HG02588 (cell line): ENCODE results near the gene HES7.

Experiments
- ATAC-seq: cut with Tn5 transposase; IDR thresholded peaks from one replicate; pipeline ENCODE4 v1.9.1; 2021; ENCODE audit warnings: mild to moderate bottlenecking, moderate library complexity; ENCODE audit not compliant: unreplicated experiment

The HES7 gene

GRCh38 chr17:8155231-8155995 is 31.5 kb upstream of the HES7 start:
- ATAC-seq: no peak

DNA sequence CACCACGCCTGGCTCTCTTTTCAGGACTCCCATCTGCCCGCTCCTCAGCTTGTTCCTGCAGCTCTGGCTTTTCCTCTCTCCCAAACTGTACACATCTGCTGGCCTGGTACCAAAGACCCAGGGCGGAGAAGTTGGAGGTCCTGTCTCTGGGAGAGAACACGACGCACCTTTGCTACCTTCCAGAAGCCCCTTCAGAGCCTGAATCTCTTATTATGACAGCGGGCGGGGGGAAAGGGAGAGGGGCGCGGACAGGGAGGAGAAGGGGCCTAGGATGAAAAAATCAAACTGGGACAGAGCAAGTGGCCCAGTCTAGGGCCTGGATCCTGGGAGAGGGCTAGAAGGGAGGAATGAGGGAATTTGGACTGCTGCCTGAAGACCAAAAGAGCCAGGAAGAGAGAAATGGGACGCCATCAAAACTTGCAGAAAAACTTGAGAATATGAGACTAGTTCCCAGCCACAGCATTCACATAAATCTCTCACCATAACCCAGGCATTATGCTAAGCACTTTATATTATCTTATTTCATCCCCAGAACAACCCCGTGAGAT is 30.8 kb upstream of the HES7 start:
- ATAC-seq: no peak

GRCh38 chr17:8153957-8154607 is 30.2 kb upstream of the HES7 start:
- ATAC-seq: no peak

- no peak for ATAC-seq
Observed at GRCh38 chr17:8153525-8153956, 29.6 kb upstream of the HES7 start.

GRCh38 chr17:8153031-8153451 is 29.1 kb upstream of the HES7 start:
- ATAC-seq: no peak

GRCh38 chr17:8152112-8152775 is 28.3 kb upstream of the HES7 start, which contains the start of gene PER1:
PER1 (minus strand) TSS chr17:8152404; CDS start chr17:8150706, 1,698 bp downstream.
- peak; percentile 25 for ATAC-seq

DNA sequence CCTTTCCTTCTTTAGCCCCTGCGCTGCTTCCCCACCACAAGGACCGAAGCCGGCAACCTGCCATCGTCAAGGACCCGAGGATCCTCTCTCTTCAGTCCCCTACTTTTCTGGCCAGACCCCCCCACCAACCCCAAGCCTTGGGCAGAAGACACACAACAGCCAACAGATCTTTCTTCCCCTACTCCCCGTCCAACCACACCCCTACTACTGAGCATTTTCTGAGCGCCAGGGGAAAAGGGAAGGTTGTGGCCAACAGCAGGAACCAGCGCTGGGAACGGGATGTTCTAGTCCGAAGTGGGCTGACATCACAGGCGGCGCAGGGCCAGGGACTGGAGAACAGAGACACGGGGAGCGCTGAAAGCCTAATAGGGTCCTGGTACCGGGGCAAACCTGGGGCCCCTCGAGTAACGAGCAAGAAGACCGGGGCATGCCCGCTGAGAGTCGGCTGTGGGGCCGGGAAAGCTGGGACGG is 27.8 kb upstream of the HES7 start:
- no peak for ATAC-seq

GRCh38 chr17:8151120-8151640 is 27.3 kb upstream of the HES7 start:
- no peak for ATAC-seq

DNA sequence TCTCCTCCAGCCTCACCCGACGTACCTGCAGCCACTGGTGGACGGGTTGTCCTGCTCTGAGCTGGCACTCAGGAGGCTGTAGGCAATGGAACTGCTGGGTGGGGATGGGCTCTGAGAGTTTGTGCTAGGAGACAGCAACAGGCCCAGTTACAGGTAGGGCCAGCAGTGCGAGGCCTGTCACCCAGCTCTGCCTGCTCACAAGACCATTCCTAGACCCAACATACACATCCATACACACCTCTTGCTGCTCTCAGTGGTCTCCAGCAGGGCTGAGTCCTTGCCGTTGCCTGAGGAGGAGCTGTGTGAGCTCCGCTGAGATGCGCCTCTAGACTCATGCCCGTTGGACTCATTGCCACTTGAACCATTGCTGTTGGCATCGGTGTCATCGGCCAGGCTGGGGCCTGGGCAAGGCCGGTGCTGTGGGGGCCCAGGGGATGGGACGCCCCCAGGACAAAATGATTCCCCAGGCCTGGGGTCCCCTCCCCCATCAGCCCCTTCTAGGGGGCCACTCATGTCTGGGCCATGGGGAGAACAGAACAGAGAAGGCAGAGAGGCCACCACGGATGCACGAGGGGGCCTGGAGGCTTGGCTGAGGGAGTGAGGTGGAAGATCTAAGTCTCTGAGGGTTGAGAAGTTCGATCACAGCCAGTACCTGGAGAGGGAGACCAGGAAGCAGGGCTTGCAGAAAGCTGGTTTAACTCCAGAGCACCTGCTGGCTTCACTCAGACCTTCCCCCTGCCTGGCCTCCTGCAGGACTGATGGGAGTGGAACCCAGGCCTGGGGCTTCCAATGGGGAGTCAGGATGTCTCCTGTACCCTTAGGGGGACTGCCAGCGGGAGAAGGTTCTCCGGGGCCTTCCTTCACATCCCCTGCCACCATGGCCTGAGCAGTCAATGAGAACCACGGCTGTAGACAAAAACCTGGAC is 26.6 kb upstream of the HES7 start:
- ATAC-seq: no peak

- no peak for ATAC-seq
Observed at GRCh38 chr17:8149419-8150193, 25.7 kb upstream of the HES7 start.

GRCh38 chr17:8148560-8148959 is 24.7 kb upstream of the HES7 start:
- ATAC-seq: no peak

DNA sequence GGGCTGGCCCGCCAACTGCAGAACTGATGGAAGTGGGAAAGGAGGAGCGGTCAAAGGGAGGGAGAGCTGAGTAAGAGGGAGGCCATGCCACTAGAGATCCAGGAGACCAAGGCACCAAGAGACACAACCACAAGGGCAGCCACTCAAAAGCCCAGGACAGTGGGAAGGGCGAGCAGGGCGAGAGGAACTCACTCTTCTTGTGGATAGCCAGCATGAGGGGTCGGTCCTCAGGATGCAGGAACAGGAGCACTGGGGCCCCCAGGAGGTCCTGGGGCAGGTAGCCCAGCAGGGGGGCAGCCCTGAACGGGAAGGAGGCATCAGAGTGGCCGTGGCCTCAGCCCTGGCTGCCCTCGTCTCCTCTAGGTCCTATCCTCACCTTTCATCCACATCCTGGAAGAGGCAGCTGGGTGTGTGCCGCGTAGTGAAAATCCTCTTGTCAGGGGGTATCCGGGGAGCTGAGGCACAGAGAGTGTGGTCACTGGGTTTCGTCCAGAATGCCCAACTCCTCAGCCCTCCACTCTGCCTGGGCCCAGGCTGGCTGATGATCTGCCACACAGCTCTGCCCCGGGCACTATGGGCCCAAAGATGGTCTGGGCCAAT is 24.0 kb upstream of the HES7 start:
- no peak for ATAC-seq

DNA sequence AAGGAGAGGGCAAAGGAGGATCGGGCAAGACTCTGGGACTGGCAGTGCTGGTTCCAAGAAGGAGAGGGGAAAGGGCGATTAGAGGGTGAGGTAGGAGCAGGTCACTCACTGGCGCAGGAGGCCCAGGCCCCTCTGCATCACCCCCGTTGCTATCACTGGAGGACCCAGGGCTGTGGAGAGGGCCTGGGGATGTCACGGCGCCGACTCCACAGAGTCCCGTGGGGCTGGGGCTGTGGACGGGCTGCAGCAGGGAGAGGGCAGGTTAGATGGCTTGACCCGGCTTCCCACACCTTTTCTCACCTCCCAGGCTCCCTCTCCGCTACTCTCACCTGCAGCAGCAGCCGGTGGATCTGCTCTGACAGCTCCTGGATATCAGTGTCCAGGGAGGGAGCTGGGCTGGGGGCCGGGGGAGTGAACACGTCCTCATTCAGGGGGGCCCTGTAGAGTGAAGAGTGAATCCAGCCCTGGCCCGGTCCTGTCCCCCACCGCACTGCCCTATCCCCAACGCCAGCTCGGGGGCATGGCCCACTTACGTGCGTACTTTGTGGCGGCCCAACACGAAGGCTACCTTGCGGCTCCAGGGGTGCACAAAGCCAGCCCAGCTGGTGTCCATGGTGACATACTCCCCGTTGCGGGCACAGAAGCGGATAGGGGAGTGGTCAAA is 23.4 kb upstream of the HES7 start:
- ATAC-seq: no peak

DNA sequence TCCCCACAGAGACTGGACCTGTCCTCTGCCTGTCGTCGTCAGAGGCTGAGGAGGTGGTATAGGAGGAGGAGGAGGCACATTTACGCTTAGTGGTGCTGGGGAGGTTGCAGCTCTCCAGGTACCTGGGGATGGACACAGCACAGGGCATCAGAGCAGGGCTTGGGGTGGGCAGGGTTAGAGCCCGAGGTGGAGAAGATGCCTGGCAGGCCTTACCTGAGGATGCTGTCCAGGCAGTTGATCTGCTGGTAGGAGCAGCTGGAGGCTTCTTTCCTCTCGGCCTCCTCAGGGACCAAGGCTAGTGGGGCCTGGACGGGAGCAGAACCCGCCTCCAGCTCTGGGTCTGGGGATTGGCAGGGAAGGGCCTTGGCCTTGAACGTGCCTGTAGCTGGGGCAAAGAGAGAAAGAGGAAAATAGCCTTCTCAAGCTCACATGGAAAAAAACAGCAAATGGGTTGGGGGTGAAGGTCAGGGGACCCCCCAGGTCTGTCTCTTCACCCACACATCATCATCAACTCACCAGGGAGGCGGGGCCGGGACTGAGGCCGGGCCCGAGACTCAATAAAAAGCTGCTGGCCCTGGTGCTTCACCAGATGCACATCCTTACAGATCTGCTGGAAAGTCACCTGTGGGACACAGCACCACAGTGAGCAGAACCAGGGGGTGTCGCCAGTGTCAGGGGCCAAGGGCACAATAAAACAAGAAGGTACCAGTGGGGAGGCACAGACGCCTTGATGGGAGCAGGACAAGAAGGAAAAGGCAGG is 22.7 kb upstream of the HES7 start:
- ATAC-seq: no peak

DNA sequence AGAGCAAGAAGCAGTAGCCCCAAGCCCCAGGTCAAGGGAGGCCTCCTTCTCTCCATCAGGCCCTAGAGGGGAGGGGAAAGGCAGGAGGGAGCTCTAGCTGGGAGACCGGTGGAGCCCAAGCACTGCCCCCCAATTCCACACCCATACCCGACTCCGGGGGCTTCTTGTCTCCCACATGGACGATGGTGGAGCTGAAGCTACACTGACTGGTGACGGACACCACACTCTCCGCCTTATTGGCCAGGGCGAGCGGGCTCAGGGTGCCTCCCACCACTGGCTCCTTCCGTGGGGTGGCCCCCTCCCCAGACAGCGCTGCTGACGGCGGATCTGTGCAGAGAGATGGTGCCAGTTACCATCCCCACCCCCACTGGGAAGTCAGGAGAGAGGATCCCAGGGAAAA is 21.9 kb upstream of the HES7 start:
- ATAC-seq: no peak

DNA sequence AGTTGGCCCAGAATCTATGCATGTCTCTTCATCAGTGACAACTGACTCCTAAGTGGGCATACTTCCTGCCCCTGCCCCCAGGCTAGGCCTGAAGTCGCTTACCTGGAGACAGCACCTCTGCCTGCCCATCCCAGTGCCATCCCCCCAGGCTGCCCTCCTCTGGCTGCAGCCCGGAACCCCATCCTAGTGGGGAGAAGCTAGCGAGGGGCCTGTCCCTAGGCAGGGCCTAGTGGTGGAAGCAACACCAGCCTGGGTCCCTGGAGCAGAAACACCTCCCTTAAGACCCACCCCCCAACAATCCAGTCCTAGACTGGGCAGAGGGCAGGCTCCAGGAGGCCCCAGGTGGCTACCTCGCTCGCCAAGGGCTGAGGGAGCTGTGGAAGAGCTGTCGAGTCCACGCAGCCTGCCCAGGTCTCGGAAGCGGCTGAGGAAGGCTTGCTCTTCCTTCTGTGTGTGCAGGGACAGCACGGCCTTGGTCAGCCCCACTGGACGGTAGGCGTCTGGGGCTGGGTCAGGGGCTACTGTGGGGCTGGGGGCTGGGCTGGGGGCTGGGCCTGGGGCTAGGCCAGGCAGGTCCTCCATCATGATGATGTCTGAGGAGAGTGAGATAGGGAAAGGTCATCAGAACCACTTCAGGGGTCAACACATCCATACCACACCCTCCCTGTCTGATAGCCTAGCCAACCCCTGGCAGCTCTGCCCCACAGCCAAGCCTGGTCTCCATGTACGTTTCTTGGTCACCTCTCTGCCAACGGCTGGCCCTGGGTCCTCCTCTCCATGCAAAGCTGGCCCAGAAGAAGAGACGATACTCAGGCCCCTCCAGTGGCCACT is 20.7 kb upstream of the HES7 start:
- no peak for ATAC-seq
